Thoracic aorta (tissue), 2 donors: ENCODE measurements around the gene POGK. TPM values are rescaled to one million over a fixed set of nuclear protein-coding genes. Genes with fewer than 3 reads are reported as not detected.

Source experiments
- ATAC-seq: fragments of 150-250 bp; one replicate; pipeline ENCODE4 v1.8.0; 2017; ENCODE audit warnings: low read depth; ENCODE audit not compliant: insufficient number of reproducible peaks, low FRiP score
- DNase-seq: peaks from one replicate; pipeline ENCODE4 v3.0.0-alpha.2; 2020; ENCODE audit warnings: low spot score
- H3K27ac ChIP-seq, 2 donors: fragments of 200-600 bp; sonication (generic); 1 replicate in 1 of 2; 2 replicates in 1 of 2; pipeline ENCODE4 v1.5.1; 2016; ENCODE audit warnings: mild to moderate bottlenecking in 2 of 2, moderate library complexity in 2 of 2
- H3K27me3 ChIP-seq: fragments of 200-600 bp; sonication (generic); replicated peaks from 2 replicates; pipeline ENCODE4 v1.6.0; 2016; ENCODE audit warnings: mild to moderate bottlenecking; ENCODE audit not compliant: insufficient read depth
- H3K36me3 ChIP-seq: fragments of 200-600 bp; sonication (generic); one replicate; pipeline ENCODE4 v1.5.1; 2016
- H3K4me1 ChIP-seq, 2 donors: fragments of 200-600 bp; sonication (generic); 1 replicate in 1 of 2; 2 replicates in 1 of 2; pipeline versions ENCODE4 v1.5.1 to v1.6.0; 2016; ENCODE audit warnings: low read depth in 2 of 2, mild to moderate bottlenecking in 1 of 2; ENCODE audit not compliant: control insufficient read depth in 1 of 2
- H3K4me3 ChIP-seq: fragments of 200-600 bp; sonication (generic); 2 replicates; pipeline ENCODE4 v1.5.1; 2016; ENCODE audit warnings: mild to moderate bottlenecking
- H3K9me3 ChIP-seq: fragments of 200-600 bp; sonication (generic); 2 replicates; pipeline ENCODE4 v1.5.1; 2016
- CTCF ChIP-seq: fragments of 200-600 bp; sonication (generic); IDR thresholded peaks from one replicate; pipeline ENCODE4 v1.5.1; 2019; ENCODE audit warnings: antibody characterized with exemption
- total RNA-seq, 2 donors: library from RNA; depleted of rRNA; stranded (reverse); fragments of >200 nt; gene quantifications; one replicate each; pipeline versions ENCODE4 v1.1.0 to v1.2.3, GENCODE V29; 2016

Gene POGK
- total RNA-seq, 2 donors from 2014 or later = 33.7 to 54.6 TPM

GRCh38 chr1:166902279-166902678 is 63.0 kb downstream of the POGK start:
- no peak for DNase-seq
- no peaks in the 10 kb centered on the region for H3K9me3 ChIP-seq
- H3K36me3 ChIP-seq = no peaks in the 10 kb centered on the region
- ATAC-seq = no peak
- H3K27ac ChIP-seq = no peak overlapping the region
- no peak overlapping the region for H3K4me3 ChIP-seq
- peaks cover 9 to 18% of the 10 kb centered on the region in 2 donors for H3K4me1 ChIP-seq
- no peaks in the 10 kb centered on the region for H3K27me3 ChIP-seq
- TF ChIP-seq CTCF = no peak

GRCh38 chr1:166903232-166903631 is 64.0 kb downstream of the POGK start:
- no peaks in the 10 kb centered on the region for H3K27me3 ChIP-seq
- no peaks in the 10 kb centered on the region for H3K9me3 ChIP-seq
- ATAC-seq = no peak
- H3K36me3 ChIP-seq = no peaks in the 10 kb centered on the region
- peaks cover 9 to 18% of the 10 kb centered on the region in 2 donors for H3K4me1 ChIP-seq
- no peak for TF ChIP-seq CTCF
- H3K27ac ChIP-seq = no peak overlapping the region
- no peak for DNase-seq
- no peak overlapping the region for H3K4me3 ChIP-seq

GRCh38 chr1:166905136-166905535 is 65.9 kb downstream of the POGK start:
- Histone ChIP-seq H3K4me1 (peaks cover 9 to 18% of the 10 kb centered on the region in 2 donors), H3K9me3 (no peaks in the 10 kb centered on the region), H3K4me3 (no peak overlapping the region), H3K27me3 (no peaks in the 10 kb centered on the region), H3K27ac (peak overlapping the region; percentile 49 to 60), H3K36me3 (no peaks in the 10 kb centered on the region)
- no peak for TF ChIP-seq CTCF
- DNase-seq = no peak
- peak; percentile 36 for ATAC-seq

- no peaks in the 10 kb centered on the region for H3K9me3 ChIP-seq
- no peaks in the 10 kb centered on the region for H3K27me3 ChIP-seq
- TF ChIP-seq CTCF = no peak
- H3K4me3 ChIP-seq = peak overlapping the region; percentile 20
- ATAC-seq = peak; percentile 84
- H3K27ac ChIP-seq = peak overlapping the region; percentile 49 to 60
- no peak for DNase-seq
- no peaks in the 10 kb centered on the region for H3K36me3 ChIP-seq
- H3K4me1 ChIP-seq = peaks cover 9 to 18% of the 10 kb centered on the region in 2 donors
Observed at GRCh38 chr1:166905900-166906299, 66.6 kb downstream of the POGK start.

Other genes starting within 250 kb of the POGK start
- 1 to 10 TPM; 5.7 to 6.5 TPM for gene TADA1, start 36.8 kb downstream of the POGK start, total RNA-seq
- gene ILDR2, start 136.1 kb downstream of the POGK start, total RNA-seq = under 1 TPM in 1 of 2 donors, not detected in 1; 0.85 TPM
- not detected for gene MAEL, start 149.8 kb downstream of the POGK start, total RNA-seq